GM18511 (cell line): ENCODE results near the gene PRKD1.
A peak's percentile ranks its signal among the peaks of the same experiment; 100 is the strongest.
"Not testable (repeated sequence)": the region's sequence is repeated elsewhere in the genome, so short reads cannot be mapped to it uniquely, and the experiment has no call there.

Source experiments
- ATAC-seq: cut with Tn5 transposase; IDR thresholded peaks from one replicate; pipeline ENCODE4 v1.9.1; 2021; ENCODE audit warnings: mild to moderate bottlenecking, moderate library complexity; ENCODE audit not compliant: unreplicated experiment

PRKD1 gene

GRCh38 chr14:29800961-29801360, 126.7 kb downstream of the PRKD1 start:
- no peak for ATAC-seq

- peak; percentile 78 for ATAC-seq
Measured at GRCh38 chr14:29799464-29800095, 128.1 kb downstream of the PRKD1 start.

GRCh38 chr14:29798811-29799210, 128.8 kb downstream of the PRKD1 start:
- ATAC-seq, result no peak

GRCh38 chr14:29798108-29798663, 129.5 kb downstream of the PRKD1 start:
- no peak for ATAC-seq

GRCh38 chr14:29796853-29797252, 130.8 kb downstream of the PRKD1 start:
- no peak for ATAC-seq

- ATAC-seq, result no peak
Measured at GRCh38 chr14:29789475-29789874, 138.2 kb downstream of the PRKD1 start.

- no peak for ATAC-seq
Measured at GRCh38 chr14:29788093-29788492, 139.6 kb downstream of the PRKD1 start.

- ATAC-seq, result no peak
Measured at GRCh38 chr14:29783556-29783955, 144.1 kb downstream of the PRKD1 start.

GRCh38 chr14:29782041-29782440, 145.6 kb downstream of the PRKD1 start:
- no peak for ATAC-seq

- not testable (repeated sequence) for ATAC-seq
Measured at GRCh38 chr14:29777142-29777541, 150.5 kb downstream of the PRKD1 start.

- ATAC-seq, result no peak
Measured at GRCh38 chr14:29773990-29774389, 153.7 kb downstream of the PRKD1 start.

GRCh38 chr14:29763342-29763858, 164.2 kb downstream of the PRKD1 start:
- no peak for ATAC-seq

GRCh38 chr14:29759521-29760340, 167.9 kb downstream of the PRKD1 start:
- ATAC-seq, result peak; percentile 94

GRCh38 chr14:29757711-29758233, 169.9 kb downstream of the PRKD1 start:
- ATAC-seq, result no peak

- no peak for ATAC-seq
Measured at GRCh38 chr14:29757188-29757680, 170.4 kb downstream of the PRKD1 start.

- no peak for ATAC-seq
Measured at GRCh38 chr14:29756019-29756385, 171.6 kb downstream of the PRKD1 start.

- ATAC-seq, result no peak
Measured at GRCh38 chr14:29755311-29756018, 172.2 kb downstream of the PRKD1 start.

GRCh38 chr14:29754134-29754533, 173.5 kb downstream of the PRKD1 start:
- no peak for ATAC-seq

- no peak for ATAC-seq
Measured at GRCh38 chr14:29752221-29752923, 175.3 kb downstream of the PRKD1 start.

GRCh38 chr14:29749829-29750228, 177.8 kb downstream of the PRKD1 start:
- ATAC-seq, result no peak
